ENCODE results near the gene WBP1.
"Not testable (repeated sequence)": the region's sequence is repeated elsewhere in the genome, so short reads cannot be mapped to it uniquely, and the experiment has no call there.

WBP1 gene

GRCh38 chr2:74441690-74442482 is 16.4 kb upstream of the WBP1 start, which contains the start of gene RTKN:
Gene RTKN, minus strand, starts transcription at chr2:74441937. Its CDS starts 121 bp downstream, at chr2:74441816.
- Histone ChIP-seq H4K8ac (ENCODE audit: low read length) (peak within 1 kb of the TSS; percentile 91), H3K18ac (ENCODE audit: low read depth in 1 of 2, low read length in 2 of 2) (peak within 1 kb of the TSS; percentile 31 to 72), H2BK12ac (ENCODE audit: low read length in 2 of 2) (peak within 1 kb of the TSS; percentile 49 to 70), H4K91ac (ENCODE audit: low read length) (peak within 1 kb of the TSS; percentile 10), H3K27ac (ENCODE audit: low read length, poor library complexity, severe bottlenecking) (peak within 1 kb of the TSS; percentile 89), H2AK5ac (ENCODE audit: low read length, severe bottlenecking) (no peak within 1 kb of the TSS), H3K23ac (ENCODE audit: low read length in 2 of 2) (peak within 1 kb of the TSS in 1 of 2 experiments; percentile 2), H2AFZ (ENCODE audit: low read depth, low read length) (no peak within 1 kb of the TSS), H3K79me1 (replicated peaks; ENCODE audit: low read length, poor library complexity, severe bottlenecking) (peaks cover 14% of the 10 kb centered on the region), H3K9ac (ENCODE audit: low read length) (peak within 1 kb of the TSS; percentile 88), H2BK120ac (ENCODE audit: low read depth, low read length) (peak within 1 kb of the TSS; percentile 57), H3K14ac (ENCODE audit: low read length in 2 of 2) (no peak within 1 kb of the TSS), H3K4ac (ENCODE audit: low read depth in 1 of 2, low read length in 2 of 2) (peak within 1 kb of the TSS in 1 of 2 experiments; percentile 80), H3K36me3 (ENCODE audit: control insufficient read depth in 1 of 2, insufficient read depth in 2 of 2, low read depth in 1 of 2, low read length in 2 of 2) (no peaks in the 10 kb centered on the region), H2BK5ac (ENCODE audit: low read depth, low read length, poor library complexity, severe bottlenecking) (no peak within 1 kb of the TSS), H3K4me1 (ENCODE audit: control insufficient read depth, insufficient read depth, low read depth, low read length) (peaks cover 29% of the 10 kb centered on the region), H3K4me3 (ENCODE audit: insufficient read depth in 1 of 2, low read depth in 1 of 2, low read length in 2 of 2) (peak within 1 kb of the TSS; percentile 56 to 84), H2BK15ac (ENCODE audit: low read depth, poor library complexity, severe bottlenecking) (peak within 1 kb of the TSS; percentile 54), H3K4me2 (ENCODE audit: low read length, poor library complexity, severe bottlenecking) (peak within 1 kb of the TSS; percentile 82), H3K27me3 (ENCODE audit: control insufficient read depth in 1 of 2, insufficient read depth in 1 of 2, low read length in 2 of 2) (peaks cover 0 to 12% of the 10 kb centered on the region in 2 experiments), H3K9me3 (ENCODE audit: control insufficient read depth, low read length) (no peaks in the 10 kb centered on the region)
- WGBS = 9% methylated on average over 49 of the region's 75 CpGs
- no peak for DNase-seq

GRCh38 chr2:74442483-74443297 is 15.5 kb upstream of the WBP1 start:
- not testable (repeated sequence) for H3K36me3 ChIP-seq (ENCODE audit: control insufficient read depth in 1 of 2, insufficient read depth in 2 of 2, low read depth in 1 of 2, low read length in 2 of 2); H3K9me3 ChIP-seq (ENCODE audit: control insufficient read depth, low read length); H2BK120ac ChIP-seq (ENCODE audit: low read depth, low read length); H3K23ac ChIP-seq (ENCODE audit: low read length in 2 of 2); DNase-seq; H3K14ac ChIP-seq (ENCODE audit: low read length in 2 of 2); H2BK15ac ChIP-seq (ENCODE audit: low read depth, poor library complexity, severe bottlenecking); H3K27ac ChIP-seq (ENCODE audit: low read length, poor library complexity, severe bottlenecking); H2AK5ac ChIP-seq (ENCODE audit: low read length, severe bottlenecking); H4K8ac ChIP-seq (ENCODE audit: low read length); H3K18ac ChIP-seq (ENCODE audit: low read depth in 1 of 2, low read length in 2 of 2); H2BK12ac ChIP-seq (ENCODE audit: low read length in 2 of 2); H3K4ac ChIP-seq (ENCODE audit: low read depth in 1 of 2, low read length in 2 of 2); H2BK5ac ChIP-seq (ENCODE audit: low read depth, low read length, poor library complexity, severe bottlenecking); H4K91ac ChIP-seq (ENCODE audit: low read length); H2AFZ ChIP-seq (ENCODE audit: low read depth, low read length)
- Histone ChIP-seq H3K9ac (ENCODE audit: low read length) (peak overlapping the region; percentile 38), H3K4me3 (ENCODE audit: insufficient read depth in 1 of 2, low read depth in 1 of 2, low read length in 2 of 2) (peak overlapping the region; percentile 56 to 62), H3K79me1 (replicated peaks; ENCODE audit: low read length, poor library complexity, severe bottlenecking) (peaks cover 11% of the 10 kb centered on the region), H3K4me2 (ENCODE audit: low read length, poor library complexity, severe bottlenecking) (peak overlapping the region; percentile 82), H3K27me3 (ENCODE audit: control insufficient read depth in 1 of 2, insufficient read depth in 1 of 2, low read length in 2 of 2) (peaks cover 0 to 12% of the 10 kb centered on the region in 2 experiments), H3K4me1 (ENCODE audit: control insufficient read depth, insufficient read depth, low read depth, low read length) (peaks cover 31% of the 10 kb centered on the region)
- WGBS = 93% methylated on average over 15 of the region's 16 CpGs

- H3K27me3 ChIP-seq (ENCODE audit: control insufficient read depth in 1 of 2, insufficient read depth in 1 of 2, low read length in 2 of 2) = peaks cover 0 to 12% of the 10 kb centered on the region in 2 experiments
- H3K4me2 ChIP-seq (ENCODE audit: low read length, poor library complexity, severe bottlenecking) = peak overlapping the region; percentile 50
- H4K91ac ChIP-seq (ENCODE audit: low read length) = no peak overlapping the region
- H3K4me1 ChIP-seq (ENCODE audit: control insufficient read depth, insufficient read depth, low read depth, low read length) = peaks cover 20% of the 10 kb centered on the region
- H3K79me1 ChIP-seq (replicated peaks; ENCODE audit: low read length, poor library complexity, severe bottlenecking) = no peaks in the 10 kb centered on the region
- peak overlapping the region; percentile 14 for H3K27ac ChIP-seq (ENCODE audit: low read length, poor library complexity, severe bottlenecking)
- no peak overlapping the region for H2BK5ac ChIP-seq (ENCODE audit: low read depth, low read length, poor library complexity, severe bottlenecking)
- H2BK12ac ChIP-seq (ENCODE audit: low read length in 2 of 2) = no peak overlapping the region
- H2AK5ac ChIP-seq (ENCODE audit: low read length, severe bottlenecking) = no peak overlapping the region
- H3K9me3 ChIP-seq (ENCODE audit: control insufficient read depth, low read length) = no peaks in the 10 kb centered on the region
- no peak overlapping the region for H3K18ac ChIP-seq (ENCODE audit: low read depth in 1 of 2, low read length in 2 of 2)
- no peak overlapping the region for H3K14ac ChIP-seq (ENCODE audit: low read length in 2 of 2)
- H3K4ac ChIP-seq (ENCODE audit: low read depth in 1 of 2, low read length in 2 of 2) = no peak overlapping the region
- no peak overlapping the region for H4K8ac ChIP-seq (ENCODE audit: low read length)
- no peaks in the 10 kb centered on the region for H3K36me3 ChIP-seq (ENCODE audit: control insufficient read depth in 1 of 2, insufficient read depth in 2 of 2, low read depth in 1 of 2, low read length in 2 of 2)
- 66% methylated on average over 4 of the region's 5 CpGs for WGBS
- no peak overlapping the region for H3K4me3 ChIP-seq (ENCODE audit: insufficient read depth in 1 of 2, low read depth in 1 of 2, low read length in 2 of 2)
- H3K23ac ChIP-seq (ENCODE audit: low read length in 2 of 2) = no peak overlapping the region
- DNase-seq = no peak
- no peak overlapping the region for H2BK120ac ChIP-seq (ENCODE audit: low read depth, low read length)
- H3K9ac ChIP-seq (ENCODE audit: low read length) = no peak overlapping the region
- H2AFZ ChIP-seq (ENCODE audit: low read depth, low read length) = no peak overlapping the region
- H2BK15ac ChIP-seq (ENCODE audit: low read depth, poor library complexity, severe bottlenecking) = no peak overlapping the region
These were observed 13.5 kb upstream of the WBP1 start for GRCh38 chr2:74444498-74445318.
